Measurements from ENCODE around the gene MTFR1L.

DNA sequence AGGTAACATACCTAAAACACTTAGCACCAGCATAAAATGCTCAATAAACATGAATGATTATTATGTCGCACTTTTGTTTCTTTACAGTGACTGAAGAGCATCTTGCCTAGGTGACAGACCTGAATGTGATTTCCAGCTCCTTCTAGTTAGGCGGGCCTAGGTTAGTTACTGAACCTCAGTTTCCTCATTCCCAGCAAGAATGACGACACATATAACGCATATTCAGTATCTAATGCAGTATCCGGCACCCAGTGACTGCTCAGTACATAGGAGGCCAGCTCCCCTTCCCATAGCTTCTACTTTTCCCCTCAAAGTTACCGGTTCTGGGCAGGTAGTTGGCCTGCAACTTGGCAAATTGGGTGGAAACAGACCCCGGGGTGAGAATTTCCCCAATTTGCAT lies 38.7 kb downstream of the MTFR1L start:
- no peak for TF ChIP-seq POLR2A (IDR thresholded peaks at IDR 0.05)
- TF ChIP-seq, protein P1, sequence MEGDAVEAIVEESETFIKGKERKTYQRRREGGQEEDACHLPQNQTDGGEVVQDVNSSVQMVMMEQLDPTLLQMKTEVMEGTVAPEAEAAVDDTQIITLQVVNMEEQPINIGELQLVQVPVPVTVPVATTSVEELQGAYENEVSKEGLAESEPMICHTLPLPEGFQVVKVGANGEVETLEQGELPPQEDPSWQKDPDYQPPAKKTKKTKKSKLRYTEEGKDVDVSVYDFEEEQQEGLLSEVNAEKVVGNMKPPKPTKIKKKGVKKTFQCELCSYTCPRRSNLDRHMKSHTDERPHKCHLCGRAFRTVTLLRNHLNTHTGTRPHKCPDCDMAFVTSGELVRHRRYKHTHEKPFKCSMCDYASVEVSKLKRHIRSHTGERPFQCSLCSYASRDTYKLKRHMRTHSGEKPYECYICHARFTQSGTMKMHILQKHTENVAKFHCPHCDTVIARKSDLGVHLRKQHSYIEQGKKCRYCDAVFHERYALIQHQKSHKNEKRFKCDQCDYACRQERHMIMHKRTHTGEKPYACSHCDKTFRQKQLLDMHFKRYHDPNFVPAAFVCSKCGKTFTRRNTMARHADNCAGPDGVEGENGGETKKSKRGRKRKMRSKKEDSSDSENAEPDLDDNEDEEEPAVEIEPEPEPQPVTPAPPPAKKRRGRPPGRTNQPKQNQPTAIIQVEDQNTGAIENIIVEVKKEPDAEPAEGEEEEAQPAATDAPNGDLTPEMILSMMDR (IDR thresholded peaks at IDR 0.05), result no peak
